Brain pericyte (primary cell): ENCODE data around the gene DSPP.

Experiments used
- DNase-seq: peaks from one replicate; pipeline ENCODE4 v3.0.0-alpha.2; 2012; ENCODE audit warnings: low read depth, low spot score

The DSPP gene

DNA sequence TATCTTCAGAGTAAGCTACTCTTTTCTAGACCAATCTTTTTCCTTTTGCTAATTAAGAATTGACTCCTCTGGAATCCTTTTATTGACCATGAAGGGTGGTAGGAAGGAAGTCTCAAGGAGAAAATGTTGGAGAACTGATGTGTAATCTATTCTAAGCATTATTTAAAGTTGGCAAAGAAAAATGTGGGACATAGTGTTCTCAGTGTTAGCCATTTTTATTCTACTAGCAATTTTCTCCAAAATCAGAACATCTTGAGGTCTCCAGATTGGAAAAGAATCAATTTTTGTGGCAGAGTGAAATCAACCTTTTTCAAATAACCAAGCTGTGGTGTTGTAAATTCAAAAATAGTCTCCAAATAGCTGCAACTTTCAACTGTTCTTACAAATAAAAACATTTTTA, 23.3 kb downstream of the DSPP start:
- no peak for DNase-seq

DNA sequence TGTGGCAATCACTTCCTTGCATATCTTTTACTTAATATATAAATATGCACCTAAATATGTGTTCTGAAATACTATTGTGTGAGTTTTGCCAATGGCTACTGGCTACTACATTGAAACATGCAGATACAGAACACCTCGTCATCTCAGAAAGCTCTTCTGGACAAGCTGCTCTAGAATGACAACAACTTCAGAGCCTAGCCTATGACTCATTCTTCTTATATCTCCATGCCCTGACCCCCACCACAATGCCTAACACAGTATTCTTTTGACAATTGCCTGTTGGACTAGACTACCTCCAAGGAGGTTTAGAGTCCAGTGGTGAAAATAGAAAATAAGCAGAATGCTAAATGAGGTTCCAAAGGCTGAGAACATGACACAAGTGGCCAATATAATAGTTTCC, 24.1 kb downstream of the DSPP start:
- DNase-seq = no peak

DNA sequence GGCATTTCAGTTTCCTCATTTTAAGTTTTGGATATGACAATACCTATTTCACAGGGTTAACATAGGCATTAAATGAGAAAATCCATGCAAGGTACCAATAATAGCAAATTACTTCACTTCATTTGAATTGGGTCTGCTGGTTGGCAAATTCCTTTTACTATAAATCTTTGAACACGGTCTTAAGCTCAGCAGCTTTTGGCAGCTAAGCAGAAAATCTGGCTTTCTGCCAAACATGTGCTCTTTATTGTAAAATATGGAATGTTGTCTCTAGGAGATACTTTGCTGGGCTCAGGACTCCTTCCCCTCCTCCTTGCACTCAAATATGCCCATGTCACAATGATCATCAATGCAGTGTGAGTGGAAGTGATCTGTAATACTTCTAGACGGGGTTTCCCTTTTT, 24.9 kb downstream of the DSPP start:
- DNase-seq = peak; percentile 25

- DNase-seq = no peak
These were observed 36.0 kb downstream of the DSPP start for GRCh38 chr4:87644286-87644685.

DNA sequence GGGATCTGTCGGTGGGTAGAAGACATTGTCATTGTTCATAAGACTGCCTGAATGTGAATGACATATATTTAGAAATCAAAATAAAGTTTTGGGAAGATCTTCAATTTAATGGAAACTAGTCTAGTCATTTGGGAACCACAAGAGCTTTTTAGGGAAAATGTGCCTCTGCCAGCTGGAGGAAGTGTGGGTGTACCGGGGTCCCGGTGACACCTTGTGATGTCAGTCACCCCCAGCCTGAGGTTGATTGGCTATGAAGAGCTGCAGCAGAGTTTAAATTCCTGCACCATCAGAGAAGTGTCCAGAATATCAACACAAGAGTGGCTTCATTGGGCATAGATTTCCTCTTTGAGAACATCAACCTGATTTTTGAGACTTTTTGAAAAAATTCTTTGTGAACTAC, 41.7 kb downstream of the DSPP start, which contains the start of gene DMP1:
Gene DMP1, plus strand, starts transcription at position 301 of the 400 bp plus-strand sequence. CDS start 6,213 bp downstream, outside the sequence.
- no peak for DNase-seq

GRCh38 chr4:87650938-87651337, 42.6 kb downstream of the DSPP start:
- no peak for DNase-seq

DNA sequence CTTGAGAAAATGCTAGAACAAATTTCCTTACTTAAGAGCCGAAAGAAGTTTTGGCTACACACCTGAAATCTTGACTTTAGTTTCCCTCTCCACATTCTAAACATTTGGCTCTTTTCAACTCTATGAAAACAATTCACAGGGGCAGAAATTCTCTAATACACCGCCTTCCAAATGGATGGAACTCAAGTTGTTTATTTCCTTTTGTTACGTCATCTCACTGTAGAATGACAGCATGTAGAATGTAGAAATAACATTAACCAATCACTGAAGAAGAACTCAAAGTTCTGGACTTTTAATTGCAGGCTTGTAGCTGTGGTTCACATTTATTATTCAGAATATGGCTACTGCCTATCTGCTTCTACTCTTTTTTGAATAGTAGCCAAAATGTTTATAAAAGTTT, 43.6 kb downstream of the DSPP start:
- no peak for DNase-seq

DNA sequence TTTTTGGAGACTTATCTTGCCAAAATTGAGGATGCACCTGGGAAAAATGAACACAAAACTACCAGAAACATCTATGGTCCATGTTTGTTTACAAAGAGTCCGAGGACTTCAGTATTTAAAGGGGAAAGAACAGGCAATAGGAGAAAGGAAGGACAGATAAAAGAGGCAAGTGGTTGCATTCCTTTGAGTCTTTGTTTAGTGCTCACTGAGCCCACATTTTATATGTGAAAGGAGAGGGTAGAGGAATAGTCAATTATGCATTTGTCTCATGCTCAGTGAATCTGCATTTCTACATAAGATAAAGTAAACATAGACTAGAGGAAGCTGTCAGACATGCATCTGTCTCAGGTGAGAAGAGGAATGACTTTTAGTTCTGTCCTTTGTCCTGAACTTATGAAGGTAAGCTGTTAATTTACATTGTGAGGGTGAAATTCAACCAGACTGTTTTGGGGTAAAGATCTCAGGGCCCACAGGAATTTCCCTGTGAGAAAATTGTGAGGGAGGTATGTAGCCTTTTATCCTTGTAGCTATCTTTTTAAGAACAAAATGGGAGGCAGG, 46.2 kb downstream of the DSPP start:
- DNase-seq = no peak

DNA sequence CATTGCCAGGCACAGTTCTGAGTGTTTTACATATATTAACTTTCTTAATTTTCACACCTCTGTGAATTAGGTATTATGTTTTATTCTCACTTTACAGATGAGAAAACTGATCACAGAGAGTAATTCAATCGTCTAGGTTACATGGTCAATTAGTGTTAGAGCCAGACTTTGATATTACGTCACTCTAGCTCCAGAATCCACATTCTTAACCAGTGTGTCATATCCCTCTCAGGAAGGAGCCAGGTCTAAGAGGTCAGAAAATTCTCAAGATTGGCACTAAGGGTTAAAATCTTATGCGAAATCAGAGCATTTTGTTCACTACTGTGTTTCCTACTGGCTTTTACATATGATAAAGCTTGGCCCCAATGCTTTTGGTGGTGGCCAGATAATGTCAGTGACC, 49.2 kb downstream of the DSPP start:
- no peak for DNase-seq

DNA sequence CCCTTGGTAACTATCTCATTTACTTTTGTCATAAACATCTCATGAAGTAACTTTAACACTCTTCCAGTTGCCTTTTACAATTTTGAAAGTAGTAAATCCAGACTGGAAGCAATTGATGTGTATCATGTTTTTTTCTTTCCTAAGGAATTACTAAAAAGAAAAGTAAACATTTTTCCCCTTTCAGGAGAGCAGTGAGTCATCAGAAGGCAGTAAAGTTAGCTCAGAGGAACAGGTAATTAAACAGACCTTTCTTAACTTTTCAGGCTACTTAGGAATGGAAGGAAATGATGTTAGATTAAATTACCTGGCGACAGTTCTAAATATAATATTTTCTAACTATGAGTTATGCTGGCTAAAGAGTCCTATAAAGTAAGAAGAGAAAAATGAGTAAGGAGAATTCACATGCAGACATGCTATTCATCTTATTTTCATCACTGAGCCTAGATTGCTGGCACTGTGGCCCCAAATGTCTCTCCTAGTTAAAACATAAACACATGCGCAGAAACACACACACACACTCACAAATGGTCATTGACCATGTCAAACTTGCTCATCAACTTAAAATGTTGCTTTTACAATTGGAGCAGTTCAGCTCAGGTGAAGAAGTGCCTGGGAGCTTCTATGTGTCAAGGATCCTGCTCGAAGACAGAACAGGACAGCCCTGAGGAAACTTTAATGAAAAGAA, 51.1 kb downstream of the DSPP start:
- no peak for DNase-seq

- DNase-seq = no peak
These were observed 54.5 kb downstream of the DSPP start for GRCh38 chr4:87662871-87663270.
